K562 (cell line): ENCODE results near the gene FUT6. TPM values are rescaled to one million over a fixed set of nuclear protein-coding genes. Genes with fewer than 3 reads are reported as not detected.

Source experiments
- ATAC-seq: fragments of 200-7000 bp; cut with Tn5 transposase; 3 replicates; pipeline ENCODE4 v1.9.1; 2020; ENCODE audit warnings: moderate library complexity
- BruUV-seq: library from RNA; stranded (reverse); fragments of 400-500 nt; replicated peaks from 2 replicates; lab custom pipeline; 2021; lab: Mats Ljungman, UMichigan
- CTCF ChIA-PET: fragments of 300-600 bp; formaldehyde crosslinking; extraction: SDS; loops from one replicate; lab custom pipeline; 2021; ENCODE audit warnings: low intra/inter-chr PET ratio; lab: Yijun Ruan, JAX
- POLR2A ChIA-PET: fragments of 300-600, 350-650 bp; sonication (Branson Sonifier 250); formaldehyde crosslinking; extraction: SDS; loops from one replicate; lab custom pipeline; 2021; ENCODE audit warnings: antibody characterized with exemption, inconsistent platforms; lab: Yijun Ruan, JAX
- DNase-seq, 4 experiments: peaks; one replicate each; pipeline versions ENCODE4 v3.0.0 to v3.0.0-alpha.2; 2011 to 2018; ENCODE audit warnings: low spot score in 3 of 4, mixed read lengths in 3 of 4; ENCODE audit errors: extremely low read depth in 1 of 4
- FAIRE-seq: peaks from 2 replicates; lab custom pipeline; 2011; peaks lifted over from hg19 to GRCh38; lab: Jason Lieb, UNC
- H2AFZ ChIP-seq: 2 replicates; pipeline ENCODE4 v1.6.0; 2011; ENCODE audit warnings: low read depth, low read length, control low read depth, inconsistent platforms
- H3K27ac ChIP-seq: fragments of 200-600 bp; 3 replicates; pipeline ENCODE4 v1.8.0; 2011; ENCODE audit warnings: low read depth, mild to moderate bottlenecking, control low read depth, inconsistent platforms, low read length, moderate library complexity, mixed read lengths; ENCODE audit errors: extremely low read depth
- H3K27me3 ChIP-seq, 2 experiments: fragments of 300-600 bp in 1 of 2; 2 replicates in 1 of 2; 3 replicates in 1 of 2; pipeline versions ENCODE4 v1.6.0 to v1.8.0; 2011; ENCODE audit warnings: inconsistent platforms in 2 of 2, low read length in 2 of 2, mild to moderate bottlenecking in 1 of 2, mixed read lengths in 1 of 2, moderate library complexity in 1 of 2; ENCODE audit not compliant: control insufficient read depth in 2 of 2, insufficient read depth in 2 of 2
- H3K36me3 ChIP-seq: fragments of 300-600 bp; 3 replicates; pipeline ENCODE4 v1.8.0; 2011; ENCODE audit warnings: mild to moderate bottlenecking, low read length, inconsistent platforms; ENCODE audit not compliant: control insufficient read depth, insufficient read depth
- H3K4me1 ChIP-seq, 2 experiments: fragments of 200-600 bp in 1 of 2; replicated peaks in 1 of 2; 2 replicates in 1 of 2; 3 replicates in 1 of 2; pipeline versions ENCODE4 v1.5.1 to v1.8.0; 2011; ENCODE audit warnings: inconsistent platforms in 2 of 2, low read length in 2 of 2, mild to moderate bottlenecking in 1 of 2, mixed read lengths in 1 of 2, moderate library complexity in 1 of 2; ENCODE audit not compliant: control insufficient read depth in 2 of 2, insufficient read depth in 2 of 2
- H3K4me2 ChIP-seq: 2 replicates; pipeline ENCODE4 v1.6.1; 2011; ENCODE audit warnings: low read length, control low read depth, inconsistent platforms, mixed read lengths; ENCODE audit not compliant: insufficient read depth
- H3K4me3 ChIP-seq: fragments of 200-600 bp; sonication (generic), shearing (Covaris generic); 2 replicates; pipeline ENCODE4 v1.5.1; 2016; ENCODE audit warnings: control low read depth, inconsistent platforms
- H3K79me2 ChIP-seq: fragments of 200-600 bp; 3 replicates; pipeline ENCODE4 v1.8.0; 2011; ENCODE audit warnings: low read length, inconsistent platforms; ENCODE audit not compliant: control insufficient read depth, insufficient read depth
- H3K9ac ChIP-seq, 2 experiments: 2 replicates each; pipeline versions ENCODE4 v1.6.0 to v1.6.1; 2011; ENCODE audit warnings: low read depth in 2 of 2, low read length in 2 of 2, control low read depth in 1 of 2, inconsistent platforms in 1 of 2, mild to moderate bottlenecking in 1 of 2, mixed read lengths in 1 of 2; ENCODE audit not compliant: insufficient read depth in 1 of 2
- H3K9me1 ChIP-seq: one replicate; pipeline ENCODE4 v1.6.0; 2011; ENCODE audit warnings: inconsistent platforms, mild to moderate bottlenecking, low read length, moderate library complexity; ENCODE audit not compliant: control insufficient read depth, insufficient read depth
- H3K9me3 ChIP-seq: replicated peaks from 2 replicates; pipeline ENCODE4 v1.5.1; 2011; ENCODE audit warnings: low read depth, low read length, inconsistent platforms; ENCODE audit not compliant: control insufficient read depth, insufficient read depth
- H4K20me1 ChIP-seq: replicated peaks from 2 replicates; pipeline ENCODE4 v1.6.1; 2011; ENCODE audit warnings: low read length, inconsistent platforms, mixed read lengths; ENCODE audit not compliant: control insufficient read depth, insufficient read depth
- BACH1 ChIP-seq: fragments of 200-800 bp; sonication (Bioruptor generic); IDR thresholded peaks from 2 replicates; pipeline ENCODE4 v1.6.1; 2016; ENCODE audit warnings: missing genetic modification characterization, missing compliant biosample characterization
- BMI1 ChIP-seq: fragments of 150-350 bp; IDR thresholded peaks from 2 replicates; pipeline ENCODE4 v1.6.1; 2014; ENCODE audit warnings: low read length
- CAMTA2 ChIP-seq: fragments of 250-450 bp; sonication (Bioruptor Pico); conservative IDR thresholded peaks from 2 replicates; pipeline ENCODE4 v1.5.1; 2022
- CBX5 ChIP-seq: IDR thresholded peaks from 2 replicates; pipeline ENCODE4 v1.6.1; 2014; ENCODE audit warnings: low read depth, borderline replicate concordance
- E2F3 ChIP-seq: fragments of 250-450 bp; sonication (Bioruptor Pico); IDR thresholded peaks from 2 replicates; pipeline ENCODE4 v1.4.0; 2020; ENCODE audit warnings: mild to moderate bottlenecking
- PURB ChIP-seq: sonication (generic); formaldehyde crosslinking; IDR thresholded peaks from 2 replicates; pipeline ENCODE4 v1.9.0; 2021; ENCODE audit warnings: low read depth, mild to moderate bottlenecking, missing genetic modification reagents
- SOX6 ChIP-seq: fragments of 450-650 bp; IDR thresholded peaks from 2 replicates; pipeline ENCODE4 v1.6.1; 2014; ENCODE audit warnings: mild to moderate bottlenecking
- ZBTB11 ChIP-seq, 3 experiments: fragments of 200-800 bp in 1 of 3; fragments of 250-450 bp in 1 of 3; fragments of 450-650 bp in 1 of 3; sonication (Bioruptor Pico) in 1 of 3; sonication (Bioruptor generic) in 1 of 3; formaldehyde crosslinking in 1 of 3; IDR thresholded peaks; 2 replicates each; pipeline versions ENCODE4 v1.6.1 to v1.8.0; 2016 to 2022; ENCODE audit warnings: mild to moderate bottlenecking in 2 of 3, missing genetic modification characterization in 2 of 3, missing compliant biosample characterization in 1 of 3, moderate library complexity in 1 of 3
- ZC3H4 ChIP-seq: sonication (generic); formaldehyde crosslinking; IDR thresholded peaks from 2 replicates; pipeline ENCODE4 v1.9.0; 2021; ENCODE audit warnings: missing genetic modification reagents, borderline replicate concordance
- ZHX1 ChIP-seq: fragments of 150-350 bp; conservative IDR thresholded peaks from 2 replicates; pipeline ENCODE4 v1.6.1; 2014; ENCODE audit warnings: low read length
- WGBS: fragments of 100-300 bp; shearing (Covaris generic); methylation state at CpG from one replicate; pipeline ENCODE4 v1.1.6; 2016; ENCODE audit warnings: low coverage, mixed read lengths; ENCODE audit not compliant: insufficient coverage; ENCODE audit errors: missing lambda C conversion rate; 5-methylcytosine and 5-hydroxymethylcytosine counted together
- in situ Hi-C: fragments of 300-500 bp; cut with MboI; formaldehyde crosslinking; loops from 4 replicates; pipeline ENCODE4 v1.15.0; 2018; ENCODE audit warnings: inconsistent platforms, mixed read lengths
- intact Hi-C: fragments of 100-400 bp; cut with micrococcal nuclease; formaldehyde crosslinking; loops from 2 replicates; pipeline ENCODE4 v1.14.2; 2022
- polyA plus RNA-seq, 8 experiments: library from polyadenylated mRNA; depleted of rRNA in 4 of 8; stranded (reverse) in 5 of 8; unstranded in 3 of 8; fragments of >200 nt; fragmentation: Nextera tagmentation in 2 of 8; fragmentation: Illumina TruSeq in 1 of 8; extraction: Ambion mirVana in 2 of 8; extraction: Trizol in 1 of 8; gene quantifications; 2 replicates each; pipeline versions ENCODE4 v1.2.1 to v1.2.3, GENCODE V29; 2011 to 2014; ENCODE audit warnings: inconsistent platforms in 1 of 8, missing spikeins in 1 of 8
- total RNA-seq, 7 experiments: library from RNA; depleted of rRNA in 6 of 7; stranded (reverse); fragments of >200 nt in 6 of 7; fragmentation: Illumina TruSeq in 2 of 7; extraction: Trizol in 2 of 7; gene quantifications; 2 replicates each; pipeline versions ENCODE4 v1.2.1 to v1.2.3, GENCODE V29; 2011 to 2021; ENCODE audit warnings: low replicate concordance in 1 of 7

The FUT6 gene
- total and polyA plus RNA-seq, 9 of the 15 experiments (the other 6 are each of a cell fraction or from before 2014, with no cell fraction given): 0.04 TPM; not detected in 8

GRCh38 chr19:5800361-5801270 lies 38.9 kb downstream of the FUT6 start (continued):
- TF ChIP-seq ZHX1: no peak

GRCh38 chr19:5799247-5800241 lies 40.0 kb downstream of the FUT6 start:
- in situ Hi-C loops (loop anchor here (5.0 kb wide), 2 partner anchors 93 to 223 kb away; no protein-coding TSS in a partner anchor), intact Hi-C loops (loop anchor here (5.0 to 10.0 kb wide), 2 partner anchors 185 to 223 kb away; no protein-coding TSS in a partner anchor)
- H3K9me3 ChIP-seq: no peaks in the 10 kb centered on the region
- peaks cover 36 to 68% of the 10 kb centered on the region in 2 experiments for H3K4me1 ChIP-seq
- no peaks in the 10 kb centered on the region for H3K79me2 ChIP-seq
- ATAC-seq (peak; percentile 57), FAIRE-seq (peak; percentile 70), DNase-seq (peak; percentile 82 to 92 (median 88))
- no peaks in the 10 kb centered on the region for H3K36me3 ChIP-seq
- POLR2A ChIA-PET: interaction anchor here (0.6 to 1.3 kb wide), 6 partner anchors 8 to 691 kb away, joined by 3 to 11 read pairs (median 3); partner anchors contain the start of genes DUS3L and NDUFA11
- no TSS peak for BruUV-seq
- CTCF ChIA-PET: no interaction called here
- 0 out of 2 replicates have a peak, but pooled peaks cover 11% of the 10 kb centered on the region for H4K20me1 ChIP-seq
- H3K9ac ChIP-seq: peak overlapping the region in 1 of 2 experiments; percentile 70; a peak in 2 of 4 replicates
- H3K27ac ChIP-seq: no peak overlapping the region
- H2AFZ ChIP-seq: no peak overlapping the region
- H3K4me3 ChIP-seq: no peak overlapping the region
- no peaks in the 10 kb centered on the region for H3K9me1 ChIP-seq
- H3K4me2 ChIP-seq: peak overlapping the region; percentile 43; the same call in 1 of the 2 replicates
- H3K27me3 ChIP-seq: no peaks in the 10 kb centered on the region
- 22% methylated on average over 37 of the region's 37 CpGs for WGBS
- TF ChIP-seq PURB (CRISPR knock-in tag) (no peak), BACH1 (tag) (peak; percentile 53; the same call in 1 of the 2 replicates), SOX6 (peak; percentile 90), ZC3H4 (CRISPR knock-in tag) (no peak), E2F3 (CRISPR knock-in tag) (peak; percentile 84), CAMTA2 (CRISPR knock-in tag) (no peak), CBX5 (no peak; the same call in 1 of the 2 replicates), ZBTB11 (CRISPR knock-in tag; IDR thresholded peaks at IDR 0.05) (peak in 1 of 3 experiments; percentile 86; a peak in 2 of 6 replicates), BMI1 (no peak)
